Caki2 (cell line): ENCODE data around the gene L3MBTL4. TPM values are rescaled to one million over a fixed set of nuclear protein-coding genes. Genes with fewer than 3 reads are reported as not detected.
"Not testable (repeated sequence)": the region's sequence is repeated elsewhere in the genome, so short reads cannot be mapped to it uniquely, and the experiment has no call there.

Experiments used
- DNase-seq: peaks from one replicate; pipeline ENCODE4 v3.0.0-alpha.2; 2015; ENCODE audit warnings: low read depth
- in situ Hi-C: cut with HindIII; loops from 2 replicates; pipeline ENCODE4 v1.10.0; 2016; ENCODE audit warnings: low sequenced_read_pairs, low pct_unique_long_range_greater_than_20kb, mixed read lengths
- total RNA-seq: library from RNA; depleted of rRNA; stranded (reverse); fragments of >200 nt; shearing (Covaris generic); gene quantifications from 2 replicates; pipeline ENCODE4 v1.2.3, GENCODE V29; 2014; ENCODE audit warnings: low replicate concordance

Gene L3MBTL4
- total RNA-seq, 1 experiment from 2014 or later: not detected

DNA sequence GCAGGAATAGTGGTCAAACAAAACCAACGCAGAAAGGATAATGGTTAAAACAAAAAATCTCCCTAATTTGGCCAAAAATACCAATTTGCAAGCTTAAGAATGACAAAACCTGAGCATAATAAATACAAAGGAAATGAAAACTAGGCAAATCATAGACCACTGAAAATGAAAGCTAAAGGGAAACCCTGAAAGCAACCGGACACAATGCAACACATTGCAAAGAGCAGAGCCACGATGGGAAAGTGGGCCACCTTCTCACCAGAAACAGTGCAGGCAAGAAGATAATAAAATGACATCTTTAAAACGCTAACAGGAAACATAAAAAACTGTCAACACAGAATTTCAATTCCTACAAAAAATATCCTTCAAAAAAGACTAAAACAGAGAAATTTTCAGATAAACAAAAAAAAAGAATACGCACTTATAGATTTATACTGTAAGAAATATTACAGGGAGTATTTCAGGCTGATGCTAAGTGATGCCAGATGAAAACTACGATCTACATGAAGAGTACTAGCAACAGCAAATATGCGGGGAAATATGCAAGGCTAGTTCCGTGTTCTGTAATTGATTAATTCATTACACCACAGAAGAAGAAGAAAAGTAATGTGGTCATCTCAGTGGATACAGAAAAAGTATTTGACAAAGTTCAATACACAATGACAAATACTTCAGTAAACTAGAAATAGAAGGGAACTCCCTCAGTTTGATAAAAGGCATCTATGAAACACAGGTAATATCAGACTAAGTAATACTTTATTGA, 239.5 kb downstream of the L3MBTL4 start:
- in situ Hi-C loops: no loop called here
- no peak for DNase-seq

DNA sequence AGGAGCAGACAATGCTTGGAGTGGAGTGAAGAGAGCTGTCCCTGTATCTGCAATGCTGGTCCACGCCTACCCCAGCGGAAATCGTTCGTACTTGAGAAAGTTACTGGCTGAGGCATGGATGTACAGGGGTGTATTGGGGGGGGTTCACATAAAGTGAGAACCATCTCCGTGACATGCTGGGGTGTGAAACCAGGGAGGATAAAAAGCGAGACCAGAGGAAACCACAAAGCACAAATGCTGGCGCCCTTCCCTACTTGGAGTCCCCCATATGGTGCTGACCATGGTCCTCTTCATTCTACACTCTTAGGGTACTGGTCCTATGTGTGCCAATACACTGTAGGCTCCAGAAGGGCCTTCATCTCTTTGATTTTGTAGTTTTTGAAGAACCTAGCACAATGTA, 244.1 kb downstream of the L3MBTL4 start:
- no peak for DNase-seq
- in situ Hi-C loops: no loop called here

DNA sequence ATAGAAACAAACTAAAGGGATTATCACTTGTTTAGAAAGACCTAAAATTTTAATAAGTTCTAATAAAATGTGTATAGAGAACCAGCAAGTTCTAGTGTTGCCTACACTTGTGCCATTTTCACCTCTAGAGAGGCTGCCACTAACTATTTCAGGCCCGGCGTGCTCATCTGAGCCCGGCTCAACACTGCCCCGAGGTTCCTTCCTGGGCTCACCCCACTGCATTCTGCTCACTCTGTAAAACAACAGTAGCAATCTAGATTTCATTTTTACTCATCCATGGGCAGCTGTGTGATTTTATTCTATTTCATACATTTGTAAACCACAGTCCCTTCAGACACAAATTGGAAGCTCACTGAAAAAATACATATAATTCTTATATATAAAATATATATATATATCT, 253.2 kb downstream of the L3MBTL4 start:
- in situ Hi-C loops: no loop called here
- no peak for DNase-seq

DNA sequence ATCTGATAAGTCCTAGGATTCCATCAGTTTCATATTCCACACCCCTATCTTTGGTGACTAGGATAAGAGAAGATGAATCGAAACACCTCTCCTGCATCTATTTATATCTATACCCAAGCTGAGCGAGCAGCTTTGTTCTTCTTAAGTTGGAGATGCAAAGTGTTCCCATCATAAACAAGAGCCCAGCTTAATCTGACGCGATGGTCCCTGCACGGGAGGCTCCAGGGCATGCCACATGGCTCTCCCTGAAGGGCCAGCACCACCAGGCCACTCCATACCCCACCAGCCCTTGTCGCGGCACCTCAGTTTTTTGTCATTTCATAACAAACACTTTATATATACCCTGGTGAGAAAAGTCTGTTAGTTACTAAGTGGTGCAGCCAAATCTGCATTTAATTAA, 255.3 kb downstream of the L3MBTL4 start:
- in situ Hi-C loops: no loop called here
- no peak for DNase-seq

DNA sequence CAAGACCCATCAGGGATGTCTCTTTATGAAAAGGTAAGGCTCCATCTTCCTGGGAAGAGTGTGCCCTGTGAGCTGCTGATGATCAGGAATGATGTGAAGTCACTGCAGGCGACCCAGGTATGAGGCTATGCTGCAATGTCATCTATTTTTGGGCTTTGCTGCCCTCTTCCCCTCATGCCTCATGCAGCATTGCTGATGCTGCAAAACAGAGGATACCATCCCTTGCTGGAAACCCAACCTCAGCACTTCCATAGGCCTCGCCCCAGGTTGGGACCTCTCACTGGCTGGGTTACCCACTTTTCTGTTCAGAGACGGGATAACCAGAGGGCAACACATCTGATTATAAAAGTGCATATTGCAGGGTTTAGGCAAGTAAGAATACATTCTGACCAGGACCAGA, 255.8 kb downstream of the L3MBTL4 start:
- in situ Hi-C loops: no loop called here
- DNase-seq: no peak

- in situ Hi-C loops: no loop called here
- DNase-seq: no peak
Observed at GRCh38 chr18:6156446-6156845, 258.3 kb downstream of the L3MBTL4 start.

GRCh38 chr18:6155707-6156106, 259.0 kb downstream of the L3MBTL4 start:
- DNase-seq: no peak
- in situ Hi-C loops: no loop called here

DNA sequence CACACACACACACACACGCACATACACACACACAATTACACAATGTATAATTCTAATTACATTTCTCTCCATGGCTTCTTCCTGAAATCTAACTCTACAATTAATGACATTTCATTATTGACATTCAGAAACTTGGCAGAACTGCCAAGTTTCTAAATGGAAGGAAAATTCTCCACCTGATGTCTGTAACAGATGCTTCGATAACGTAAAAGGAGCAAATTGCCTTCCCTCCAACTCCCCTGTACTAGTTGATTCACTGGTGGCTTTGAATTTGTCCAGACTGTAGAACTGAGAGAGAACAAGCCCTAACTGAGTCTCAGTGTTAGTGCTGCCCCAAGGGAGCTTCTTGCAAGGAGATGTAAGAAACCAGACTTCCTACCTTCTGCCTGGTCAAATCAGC, 264.3 kb downstream of the L3MBTL4 start:
- in situ Hi-C loops: no loop called here
- no peak for DNase-seq

DNA sequence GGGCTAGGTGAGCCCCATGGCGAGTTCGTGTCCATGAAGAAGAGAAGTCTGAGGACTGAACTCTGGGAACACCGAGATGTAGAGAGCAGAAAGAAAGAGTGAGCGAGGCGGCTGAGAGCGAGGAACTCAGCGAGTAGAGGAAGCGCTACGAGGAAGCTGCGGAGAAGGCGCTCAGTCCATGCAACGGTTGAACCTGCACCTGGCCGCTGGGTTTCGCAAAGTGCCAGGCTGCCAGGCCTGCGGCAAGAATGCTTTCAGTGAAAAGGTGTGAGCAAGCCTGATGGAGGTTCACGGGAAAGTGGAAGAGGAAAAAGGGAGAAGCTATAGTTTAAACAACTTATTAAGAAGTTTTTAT, 268.4 kb downstream of the L3MBTL4 start:
- in situ Hi-C loops: no loop called here
- no peak for DNase-seq

DNA sequence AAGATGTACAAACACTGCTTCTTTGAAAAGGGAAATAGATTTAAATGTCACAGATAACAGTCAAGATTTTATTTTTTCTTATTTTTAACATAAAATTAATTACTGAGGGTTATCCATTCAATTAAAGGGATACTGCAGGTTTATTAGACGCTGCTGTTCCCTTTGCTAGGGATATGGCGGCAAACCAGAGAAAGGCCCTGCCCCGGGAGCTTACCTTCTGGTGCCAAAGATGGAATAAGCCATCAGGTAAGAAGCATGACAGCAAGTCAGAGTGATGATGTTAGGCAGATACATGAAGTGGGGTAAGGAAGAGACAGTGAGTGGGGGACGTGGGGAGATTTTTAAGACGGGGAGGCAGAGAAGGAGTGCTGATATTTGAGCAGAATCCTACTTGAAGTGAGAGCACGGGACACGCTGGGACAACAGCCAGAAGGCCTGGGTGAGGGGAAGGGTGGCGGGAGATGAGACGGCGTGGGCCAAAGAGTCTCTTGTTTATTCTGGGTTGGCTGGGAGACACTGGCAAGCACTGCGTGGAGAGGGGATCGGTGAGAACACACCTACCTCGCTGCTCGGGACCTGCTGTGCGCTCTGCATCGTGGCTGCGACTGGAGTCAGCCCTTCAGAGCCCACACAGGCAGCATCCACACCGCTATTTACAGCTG, 268.9 kb downstream of the L3MBTL4 start:
- in situ Hi-C loops: no loop called here
- no peak for DNase-seq

DNA sequence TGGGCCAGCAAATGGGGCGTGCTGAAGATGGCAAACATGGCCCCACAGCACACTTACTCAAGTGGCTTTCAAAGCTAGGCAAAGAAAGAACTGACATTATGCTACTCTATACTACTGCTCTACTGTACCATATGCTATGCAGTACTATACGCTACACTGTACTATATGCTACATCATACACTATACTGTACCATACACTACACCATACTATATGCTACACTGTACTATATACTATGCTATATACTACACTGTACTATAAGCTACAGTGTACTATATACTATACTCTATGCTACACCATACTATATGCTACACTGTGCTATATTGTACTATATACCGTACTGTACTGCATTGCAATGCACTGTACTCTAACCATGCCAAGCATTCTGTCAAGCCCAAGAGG, 275.7 kb downstream of the L3MBTL4 start:
- DNase-seq: no peak
- in situ Hi-C loops: no loop called here

GRCh38 chr18:6135901-6136300, 278.8 kb downstream of the L3MBTL4 start:
- DNase-seq, in situ Hi-C loops: not testable (repeated sequence)

- DNase-seq, in situ Hi-C loops: not testable (repeated sequence)
Observed at GRCh38 chr18:6135029-6135428, 279.7 kb downstream of the L3MBTL4 start.

DNA sequence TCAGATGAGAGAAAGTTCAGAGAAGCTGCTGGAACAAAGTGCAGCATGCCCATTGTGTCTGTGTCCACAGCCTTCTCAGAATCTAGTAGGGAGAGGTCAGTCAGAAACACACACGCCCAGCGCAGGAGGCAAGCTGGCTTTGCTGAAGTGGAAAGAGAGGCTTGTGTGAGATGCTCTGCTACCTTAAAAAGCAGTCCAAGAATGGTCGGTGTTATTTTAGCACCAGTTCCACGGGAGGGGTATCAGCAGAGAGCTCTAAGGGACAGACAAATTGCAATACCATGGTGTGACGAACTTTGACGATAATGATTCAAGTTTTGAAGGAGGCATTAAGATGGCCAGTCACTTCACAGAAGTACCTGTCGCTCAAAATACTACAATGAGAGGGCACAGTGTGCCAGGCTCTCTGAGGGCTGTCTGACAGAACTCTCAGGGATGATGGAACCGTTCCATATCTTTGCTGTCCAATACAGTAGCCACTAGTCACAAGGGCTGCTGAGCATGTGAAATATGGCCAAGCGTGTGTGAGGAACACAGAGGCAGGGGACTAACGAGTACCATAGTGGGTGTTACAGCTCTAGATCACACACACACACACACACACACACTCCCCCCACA, 281.9 kb downstream of the L3MBTL4 start:
- in situ Hi-C loops: no loop called here

DNA sequence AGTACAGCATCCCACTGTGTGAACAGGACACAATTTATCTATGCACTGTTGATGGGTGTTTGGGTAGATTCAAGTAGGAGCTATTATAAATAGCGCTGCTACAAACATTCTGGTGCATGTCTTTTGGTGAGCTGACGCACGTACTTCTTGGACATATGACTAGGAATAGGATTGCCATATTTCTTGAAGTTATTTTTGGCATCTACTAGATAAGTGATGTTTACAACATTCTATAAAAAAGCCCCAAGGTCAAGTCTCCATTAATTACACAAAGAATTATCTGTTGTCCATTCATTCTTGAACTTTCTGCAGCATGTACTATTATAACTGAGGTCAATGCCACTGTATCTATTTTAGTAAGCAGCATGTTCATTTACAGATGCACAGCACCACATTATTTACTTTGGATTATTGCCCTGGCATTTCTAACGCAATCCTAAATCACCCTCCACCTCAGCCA, 293.9 kb downstream of the L3MBTL4 start:
- in situ Hi-C loops: no loop called here
- DNase-seq: no peak

More for the DNA sequence above, 281.9 kb downstream of the L3MBTL4 start:
- no peak for DNase-seq

DNA sequence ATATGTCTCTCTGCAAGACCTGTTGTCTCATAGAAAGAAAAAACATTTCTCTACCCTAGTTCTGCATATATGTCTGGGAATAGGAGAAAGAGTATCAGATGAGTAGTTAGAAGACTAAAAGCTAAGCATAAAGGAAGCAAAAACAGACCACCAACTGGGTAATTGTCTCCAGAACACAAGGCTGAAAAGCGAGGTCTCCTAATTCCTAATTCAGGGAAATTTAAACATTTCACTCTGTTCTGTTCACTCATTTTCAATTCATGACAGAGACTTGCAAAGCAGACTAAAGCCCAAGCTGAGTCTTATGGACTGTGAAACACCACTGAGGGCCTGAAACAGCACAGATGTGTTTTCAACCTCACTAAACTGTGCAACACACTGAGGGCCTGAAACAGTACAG, 294.9 kb downstream of the L3MBTL4 start:
- in situ Hi-C loops: no loop called here
- DNase-seq: no peak

DNA sequence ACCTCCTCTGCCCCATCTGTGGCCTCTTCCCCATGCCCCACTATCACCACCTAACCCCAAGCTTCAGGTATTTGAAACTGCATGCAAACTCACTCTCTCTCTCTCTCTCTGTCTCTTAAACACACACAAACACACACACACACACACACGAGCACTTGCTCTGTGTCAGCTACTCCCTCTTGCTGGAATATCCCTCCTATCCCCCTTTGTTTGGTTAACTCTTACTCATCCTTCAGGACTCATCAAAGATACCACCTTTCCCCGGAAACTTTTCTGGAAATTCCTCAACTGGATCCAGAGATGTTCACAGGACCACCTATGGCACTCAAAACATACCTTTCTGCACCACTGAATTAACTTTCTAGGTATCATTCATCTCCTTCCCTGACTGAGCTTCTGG, 296.6 kb downstream of the L3MBTL4 start:
- in situ Hi-C loops: no loop called here
- no peak for DNase-seq

DNA sequence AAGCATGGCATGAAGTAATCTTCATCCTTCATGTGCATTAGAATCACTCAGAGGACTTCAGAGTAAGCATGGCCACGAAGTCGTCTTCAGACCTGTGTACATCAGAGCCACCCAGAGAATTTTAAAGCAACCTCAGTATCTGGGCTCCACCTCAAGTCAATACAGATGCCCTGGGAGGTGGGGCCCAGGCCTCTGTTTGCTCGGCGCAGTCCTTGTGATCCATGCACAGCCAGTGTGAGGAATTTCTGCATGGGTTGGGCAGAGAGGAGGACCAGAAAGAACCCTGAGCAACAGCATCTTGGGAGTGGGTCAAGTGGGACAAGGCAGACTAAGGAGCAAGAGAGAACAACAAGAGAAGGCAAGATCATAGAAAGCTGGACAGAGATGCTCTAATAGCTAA, 299.0 kb downstream of the L3MBTL4 start:
- no peak for DNase-seq
- in situ Hi-C loops: no loop called here

DNA sequence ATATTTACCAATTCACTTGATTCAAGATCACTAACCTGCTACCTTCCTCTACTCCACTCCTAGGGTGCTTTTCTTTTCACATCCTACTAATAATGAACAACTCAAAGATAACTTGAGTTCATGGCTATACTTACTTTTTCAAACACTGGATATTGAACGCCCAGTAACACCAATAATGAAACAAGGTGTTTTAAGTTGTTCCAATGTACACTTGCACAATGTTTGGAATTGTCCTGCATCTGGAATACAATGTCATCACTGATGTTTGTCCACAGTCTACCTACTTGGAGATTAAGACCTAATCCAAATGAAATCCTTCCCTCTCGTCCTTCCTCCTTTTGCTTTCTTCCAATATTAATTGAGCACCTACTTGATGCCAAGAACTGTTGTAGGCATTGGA, 301.1 kb downstream of the L3MBTL4 start:
- in situ Hi-C loops: no loop called here
- DNase-seq: no peak
